GM12873 (cell line): ENCODE data around the gene P2RX3.
A peak's percentile ranks its signal among the peaks of the same experiment; 100 is the strongest.

Source experiments
- CTCF ChIP-seq: IDR thresholded peaks from 2 replicates; pipeline ENCODE4 v1.5.1; 2012; ENCODE audit warnings: low read depth, mild to moderate bottlenecking, moderate library complexity, low read length, control low read depth; ENCODE audit not compliant: insufficient read depth; ENCODE audit errors: missing control alignments

The P2RX3 gene

DNA sequence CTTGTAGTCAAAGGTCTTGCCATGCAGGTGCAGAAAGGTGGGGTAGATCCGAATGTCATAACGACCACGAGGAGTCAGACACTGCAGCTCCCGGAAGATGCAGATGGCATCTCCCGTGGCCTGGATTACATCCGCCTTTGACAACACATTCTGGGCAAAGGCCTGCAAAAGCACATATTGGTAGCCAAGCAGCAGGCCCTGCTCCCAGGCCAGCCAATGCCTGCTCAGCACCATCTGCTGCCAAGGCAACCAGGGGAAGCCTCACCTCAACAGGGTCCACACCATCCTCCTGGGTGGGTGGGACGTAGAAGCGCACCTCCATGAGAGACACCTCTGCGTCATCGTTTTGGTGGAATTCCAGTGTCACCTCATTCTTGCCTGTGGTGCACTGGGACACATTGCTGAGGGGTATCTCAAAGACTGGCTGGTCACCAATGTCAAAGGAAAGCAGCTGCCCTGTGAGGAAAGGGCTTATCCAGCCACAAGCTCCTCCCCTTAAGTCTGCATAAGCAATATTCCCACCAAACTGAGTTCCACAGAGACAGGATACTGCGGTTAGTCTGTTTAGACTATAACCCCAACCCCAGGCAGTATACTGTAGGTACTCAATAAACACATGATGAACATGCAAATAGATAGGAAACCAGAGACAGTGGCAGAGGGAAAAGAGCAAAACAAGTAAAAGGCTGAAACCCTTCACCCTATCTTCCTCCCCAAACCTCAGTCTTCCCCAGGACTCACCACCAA is 5.3 kb upstream of the P2RX3 start:
- TF ChIP-seq CTCF = no peak

- TF ChIP-seq CTCF = no peak
These were observed 3.2 kb upstream of the P2RX3 start for GRCh38 chr11:57335023-57335342.

GRCh38 chr11:57335343-57336110 is 2.6 kb upstream of the P2RX3 start, which contains the start of gene SSRP1:
TSS of gene SSRP1 (minus strand) at chr11:57335892. CDS start at chr11:57335121, 771 bp downstream.
- TF ChIP-seq CTCF = peak; percentile 14

- TF ChIP-seq CTCF = no peak
These were observed 2.0 kb upstream of the P2RX3 start for GRCh38 chr11:57336111-57336666.

GRCh38 chr11:57339328-57339727 is 1.2 kb downstream of the P2RX3 start:
- TF ChIP-seq CTCF = no peak

DNA sequence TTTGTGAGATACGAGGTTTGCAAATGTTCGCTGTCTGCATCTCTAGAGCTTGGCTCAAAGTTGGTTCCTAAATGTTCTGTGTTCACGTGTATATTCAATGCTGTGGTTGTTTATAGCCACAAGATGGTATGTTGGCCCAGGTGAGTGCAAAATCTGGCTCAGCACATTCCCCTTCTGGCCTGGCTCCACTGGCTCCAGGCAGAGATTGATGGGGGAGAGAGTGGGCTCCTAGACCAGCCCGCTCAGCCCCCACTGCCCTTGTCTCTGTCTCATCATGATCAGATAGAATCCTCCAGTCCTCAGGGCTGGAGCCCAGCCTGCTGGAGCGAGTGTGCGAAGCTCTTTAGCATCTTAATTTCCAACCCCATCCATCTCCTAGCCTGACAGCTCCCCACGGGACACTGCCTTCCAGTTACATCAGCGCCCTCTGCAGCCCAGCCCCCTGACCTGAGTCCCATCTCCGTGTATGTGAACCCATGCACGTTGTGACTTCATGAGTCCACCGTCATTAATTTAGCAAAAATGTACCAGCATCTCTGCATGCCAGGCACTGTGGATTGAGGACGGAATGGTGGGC is 2.0 kb downstream of the P2RX3 start:
- no peak for TF ChIP-seq CTCF

GRCh38 chr11:57341250-57341808 is 3.2 kb downstream of the P2RX3 start:
- no peak for TF ChIP-seq CTCF
